NCI-H748 treated with DMSO at 0.1 percent for 48 hours (cell line): ENCODE data around the gene CECR2.

Experiments
- DNase-seq: peaks from one replicate; lab custom pipeline; 2025; lab: John Stamatoyannopoulos, UW

CECR2 gene

DNA sequence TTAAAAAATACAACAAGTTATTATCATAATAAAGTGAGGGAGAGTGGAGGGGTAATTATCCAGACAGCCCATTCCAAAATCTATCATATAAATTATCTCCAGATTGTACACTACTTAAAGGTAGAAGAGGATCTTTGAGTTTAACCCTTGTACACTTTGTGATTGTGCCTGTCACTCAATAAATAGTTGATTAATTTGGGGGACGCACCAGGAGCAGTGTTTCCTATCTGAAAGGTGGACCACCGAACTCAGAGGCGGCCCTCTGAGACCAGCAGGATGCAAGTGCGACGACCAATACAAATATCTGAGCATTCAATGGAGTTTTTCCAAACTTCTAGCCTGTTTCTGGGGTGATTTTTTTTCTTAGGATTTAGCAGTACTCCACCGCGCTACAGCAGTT is 1.1 kb upstream of the CECR2 start:
- peak; percentile 3 for DNase-seq

DNA sequence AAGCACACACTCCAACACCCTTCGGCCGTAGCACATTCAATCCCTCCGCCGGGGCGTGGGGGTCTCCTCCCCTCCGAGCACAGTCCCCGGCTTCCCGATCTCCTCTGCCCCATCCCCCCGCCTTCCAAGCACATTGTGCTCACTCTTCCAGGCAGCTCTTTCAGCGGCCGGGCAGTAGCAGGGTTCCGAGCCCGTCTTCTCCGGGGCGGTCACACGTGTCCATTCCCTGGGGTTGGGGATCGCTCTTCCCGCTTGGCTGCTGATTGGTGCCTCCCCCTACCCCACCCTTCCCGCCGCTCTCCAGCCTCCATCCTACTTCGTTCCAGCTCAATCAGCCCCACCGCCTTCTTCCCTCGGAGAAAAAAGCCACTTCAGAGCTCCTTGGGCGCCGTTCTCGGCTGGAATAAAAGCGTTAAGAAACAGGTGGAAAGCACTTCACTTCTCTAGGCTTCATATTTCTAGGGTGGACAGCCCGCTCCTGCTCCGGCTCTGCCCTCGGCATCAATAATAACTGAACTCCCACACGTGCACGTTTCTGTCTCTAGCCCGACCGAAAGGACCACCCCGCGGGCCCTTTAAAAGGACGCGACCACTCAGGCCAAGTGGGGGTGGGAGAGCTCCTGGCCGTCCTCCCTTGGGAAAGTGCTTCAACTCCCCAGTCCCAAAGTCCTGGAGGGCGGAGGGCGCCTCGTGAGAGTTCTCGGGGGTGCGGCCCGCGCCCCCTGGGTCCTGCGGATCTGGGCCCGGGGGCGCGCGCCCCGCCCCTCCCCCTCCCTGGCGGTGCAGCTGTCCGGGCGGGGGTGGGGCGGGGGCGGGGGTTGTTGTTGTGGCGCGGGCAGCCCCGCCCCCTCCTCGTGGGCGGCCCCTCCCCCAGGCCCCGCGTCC is 464 bp upstream of the CECR2 start:
- DNase-seq = peak; percentile 50

DNA sequence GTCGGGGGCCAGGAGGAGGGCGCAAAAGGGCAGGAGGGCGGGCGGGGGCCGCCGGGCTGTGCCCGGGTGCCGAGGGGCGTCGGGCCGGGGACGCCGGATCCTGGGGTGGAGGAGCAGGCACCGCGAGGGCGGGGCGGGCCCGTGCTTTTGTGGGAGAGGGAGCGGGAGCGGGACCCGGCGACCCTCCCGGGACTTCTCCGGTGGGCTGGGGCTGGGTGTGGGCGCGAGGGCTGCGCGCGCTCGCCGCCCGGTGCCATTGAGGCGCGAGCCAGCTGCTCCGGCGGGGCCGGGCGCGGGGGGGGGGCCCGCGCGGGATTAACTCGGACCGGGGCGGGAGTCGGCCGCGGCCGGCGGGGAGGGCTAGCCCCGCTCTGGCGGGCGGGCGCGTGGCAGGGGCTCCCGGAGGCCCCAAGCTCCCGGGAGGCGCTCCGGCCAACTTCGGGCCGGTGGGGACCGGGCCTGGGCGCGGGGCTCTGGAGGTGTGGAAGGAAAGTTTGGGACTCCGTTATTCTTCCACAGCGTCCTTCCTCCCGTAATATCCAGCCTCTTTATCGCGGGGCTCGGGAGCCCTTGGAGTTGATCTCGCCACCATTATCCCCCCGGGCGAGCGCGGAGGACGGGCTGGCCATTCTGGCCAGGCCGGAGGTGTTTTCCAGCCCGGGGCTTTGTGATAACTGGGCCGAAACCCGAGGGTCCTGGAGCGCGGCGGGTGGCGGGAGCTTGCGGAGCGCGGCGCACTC is 936 bp downstream of the CECR2 start:
- DNase-seq = no peak

DNA sequence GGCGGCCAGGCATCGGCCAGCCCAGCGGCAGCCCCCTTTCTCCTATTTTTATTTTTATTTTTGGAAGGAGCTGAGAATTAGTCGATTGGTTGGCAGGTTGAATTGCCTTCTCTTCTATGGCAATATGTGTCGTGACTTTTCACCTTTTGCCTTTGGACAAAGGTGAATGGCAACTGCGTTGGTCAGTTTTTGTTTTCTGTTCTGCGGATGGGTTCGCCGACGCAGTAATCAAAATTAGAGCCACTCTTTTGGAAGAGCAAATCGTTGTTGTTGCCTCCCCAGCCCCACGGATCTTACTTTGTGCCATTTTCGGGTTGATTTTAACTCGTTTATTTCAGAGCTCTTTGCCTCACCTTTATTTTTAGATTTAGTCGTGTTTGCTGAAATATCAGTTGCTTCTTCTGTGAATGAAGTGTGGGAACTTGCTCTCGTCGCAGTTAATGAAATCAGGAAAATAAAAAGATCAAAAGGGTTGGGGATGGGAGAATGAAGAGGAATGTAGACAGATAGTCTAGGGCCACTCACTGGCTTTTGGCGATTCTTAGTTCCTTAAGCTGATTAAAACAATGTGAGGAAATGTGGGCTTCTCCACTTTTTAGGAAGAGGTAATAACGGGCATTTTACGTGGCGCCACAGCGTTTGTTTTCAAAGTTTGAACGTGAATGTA is 1.6 kb downstream of the CECR2 start:
- no peak for DNase-seq

DNA sequence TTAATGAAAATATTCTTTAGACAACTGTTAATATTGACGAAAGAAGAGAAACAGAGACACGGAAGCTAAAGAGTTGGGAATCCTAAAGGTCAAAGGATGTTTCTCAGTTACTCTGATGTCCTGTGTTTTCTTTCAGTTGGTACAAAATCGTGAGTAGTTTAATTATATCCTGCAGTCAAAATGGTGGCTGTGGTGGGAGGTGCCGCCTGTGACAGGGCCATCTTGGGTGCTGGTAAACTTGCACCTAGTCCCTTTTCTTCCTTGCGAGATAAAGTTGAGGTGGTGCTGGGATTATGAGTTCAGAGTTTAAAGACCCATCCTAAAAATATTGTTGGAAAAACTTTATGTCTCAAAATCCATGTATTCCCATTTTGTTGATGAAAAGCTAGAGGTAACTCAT is 2.2 kb downstream of the CECR2 start:
- DNase-seq = no peak

DNA sequence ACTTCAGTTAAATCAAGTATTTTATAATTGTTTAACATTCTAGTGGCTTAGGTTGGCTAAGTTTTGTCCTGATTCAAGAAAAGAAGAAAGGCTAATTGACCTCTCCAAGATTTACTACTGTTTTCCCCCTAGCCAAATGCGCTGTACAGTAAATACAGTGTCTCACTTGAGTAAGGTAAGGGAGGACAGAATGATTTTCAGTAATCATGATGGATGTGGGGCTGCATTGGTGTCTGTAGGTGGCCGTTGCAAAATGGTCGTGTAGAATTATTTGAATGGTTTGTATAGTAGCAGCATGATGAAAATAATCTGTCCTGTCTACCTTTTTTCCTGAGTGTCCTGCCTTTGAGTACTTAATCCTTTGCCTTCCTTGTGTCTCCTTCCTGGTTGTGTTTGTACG is 4.6 kb downstream of the CECR2 start:
- DNase-seq = no peak

DNA sequence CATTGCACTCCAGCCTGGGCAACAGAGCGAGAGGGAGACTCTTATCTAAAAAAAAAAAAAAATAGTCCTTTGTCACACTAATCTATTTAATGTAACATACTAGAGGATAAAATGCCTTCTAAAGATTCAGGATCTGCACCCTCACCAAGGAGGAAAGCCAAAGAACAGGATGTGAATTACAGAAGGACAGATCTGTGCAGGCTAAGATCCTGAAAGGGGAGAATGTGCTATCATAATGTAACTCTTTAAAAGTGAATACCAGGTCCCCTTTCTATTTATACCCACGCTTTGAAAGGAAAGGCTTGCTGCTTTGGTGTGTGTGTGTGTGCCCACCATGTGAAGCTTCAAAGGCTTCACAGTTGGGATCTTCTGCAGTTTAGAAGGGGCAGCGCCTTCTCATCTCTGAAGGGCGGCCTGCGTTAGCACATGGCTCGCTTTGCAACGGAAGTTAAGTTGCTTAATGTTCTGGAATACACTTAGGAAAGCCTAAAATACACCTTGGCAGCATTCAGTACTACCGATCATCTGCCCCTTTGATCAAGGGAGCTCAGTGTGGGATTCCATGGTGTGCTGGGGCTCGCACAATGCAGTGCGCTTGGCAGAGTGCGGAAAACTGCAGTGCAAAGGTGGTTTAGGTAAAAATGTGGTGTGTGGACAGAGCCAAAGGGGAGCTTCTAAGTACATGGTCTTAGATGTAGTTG is 6.8 kb downstream of the CECR2 start:
- no peak for DNase-seq

DNA sequence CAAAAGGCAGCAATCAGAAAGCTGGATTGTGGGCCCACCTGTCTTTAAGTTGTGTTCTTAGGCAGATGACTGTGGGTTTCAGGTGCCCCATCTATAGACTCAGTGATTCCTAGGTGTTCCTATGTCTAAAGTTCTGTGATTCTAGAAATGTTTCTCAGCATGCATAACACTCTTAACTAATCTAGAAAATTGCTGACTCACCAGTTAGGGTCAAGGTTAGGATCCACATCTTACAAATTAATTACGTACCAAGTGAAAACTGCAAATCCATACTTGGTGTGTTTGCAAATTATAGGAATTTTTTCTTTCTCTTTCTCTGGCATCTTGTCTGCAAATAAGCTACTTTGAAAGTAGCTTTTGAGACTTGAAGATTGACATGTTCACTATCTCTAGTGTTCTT is 7.7 kb downstream of the CECR2 start:
- no peak for DNase-seq

DNA sequence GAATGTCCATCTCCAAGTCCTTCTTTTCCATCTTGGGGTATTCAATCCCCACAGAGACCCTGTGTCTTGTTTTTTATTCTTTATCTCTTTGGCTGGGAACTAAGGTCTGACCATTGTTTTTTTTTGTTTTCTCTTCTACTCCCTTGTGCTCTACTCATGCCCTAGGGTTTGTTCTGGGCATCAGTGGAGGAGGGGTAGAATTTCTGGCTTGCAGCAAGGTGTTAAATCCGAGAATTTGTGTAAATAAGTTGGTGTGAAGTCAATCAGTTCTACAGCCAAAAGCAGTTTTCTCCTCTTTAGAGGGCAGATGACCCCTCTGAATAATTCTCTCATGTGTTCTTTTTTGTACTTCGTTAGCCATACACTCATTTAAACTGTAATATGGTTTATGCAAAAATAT is 10.7 kb downstream of the CECR2 start:
- DNase-seq = no peak

DNA sequence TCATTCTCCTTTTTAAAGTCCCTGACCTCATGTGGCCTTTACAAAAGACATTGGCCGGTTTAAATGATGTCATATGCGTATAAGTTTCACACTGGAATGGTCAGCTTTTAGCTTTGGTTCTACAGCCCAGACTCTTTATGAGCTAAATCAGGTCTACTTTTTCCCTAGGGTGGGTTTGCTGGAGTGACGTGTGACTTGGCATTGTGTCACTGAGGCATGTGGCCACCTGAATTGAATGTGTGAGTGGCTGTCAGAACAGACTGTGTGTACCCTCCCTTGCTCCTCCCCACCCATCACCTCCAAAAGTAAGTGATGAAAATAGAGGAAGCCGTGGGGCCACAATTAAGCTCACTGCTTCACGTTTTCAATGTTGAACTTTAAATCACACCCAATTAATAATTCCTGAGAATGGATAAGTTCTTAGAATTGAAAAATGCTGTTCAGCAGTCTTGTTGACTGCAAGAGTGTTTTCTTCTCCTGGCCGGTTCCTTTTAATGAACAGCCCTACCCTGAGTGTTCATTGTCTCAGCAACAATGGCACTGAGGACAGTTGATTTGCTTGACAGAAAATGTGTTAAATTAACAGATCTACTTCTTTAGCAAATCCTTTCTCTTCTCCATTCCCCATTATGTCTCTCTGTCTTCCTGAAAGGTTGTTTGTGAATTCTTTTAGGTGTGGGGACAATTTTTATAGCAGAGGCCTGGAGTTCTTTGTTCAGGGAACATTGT is 11.3 kb downstream of the CECR2 start:
- DNase-seq = no peak

DNA sequence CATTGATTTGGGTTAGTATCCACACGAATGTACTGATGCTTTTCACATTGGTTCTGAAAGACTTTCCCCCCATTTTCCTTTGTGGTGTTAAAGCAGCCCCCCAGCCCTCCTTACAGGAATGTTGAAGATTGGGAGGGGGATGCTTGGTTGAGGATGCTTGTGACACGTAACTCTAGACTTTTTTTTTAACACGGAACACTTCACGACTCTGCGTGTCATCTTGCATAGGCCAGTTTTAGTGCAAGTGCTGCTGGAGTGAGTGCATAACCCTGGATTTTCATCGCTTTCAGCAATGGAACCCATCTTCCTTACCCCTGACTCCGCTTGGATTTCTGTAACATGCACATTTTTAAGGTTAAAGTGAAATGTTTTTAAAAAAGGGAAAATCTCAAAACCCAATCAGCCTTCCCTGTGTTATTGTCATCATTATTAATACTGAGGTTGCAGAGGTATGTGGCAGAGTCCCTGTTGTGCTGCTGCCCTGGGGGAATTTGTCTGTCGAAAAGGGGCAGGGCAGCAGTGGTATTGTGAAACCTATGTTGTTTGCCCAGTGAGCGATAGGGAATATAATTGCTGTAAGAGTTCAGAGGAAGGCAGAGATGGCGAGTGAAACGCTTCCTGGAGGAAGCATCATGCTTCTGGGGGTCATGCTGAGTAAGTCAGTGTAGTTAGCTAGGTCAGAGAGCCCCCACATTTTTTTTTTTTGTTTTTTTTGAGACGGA is 12.1 kb downstream of the CECR2 start:
- no peak for DNase-seq

DNA sequence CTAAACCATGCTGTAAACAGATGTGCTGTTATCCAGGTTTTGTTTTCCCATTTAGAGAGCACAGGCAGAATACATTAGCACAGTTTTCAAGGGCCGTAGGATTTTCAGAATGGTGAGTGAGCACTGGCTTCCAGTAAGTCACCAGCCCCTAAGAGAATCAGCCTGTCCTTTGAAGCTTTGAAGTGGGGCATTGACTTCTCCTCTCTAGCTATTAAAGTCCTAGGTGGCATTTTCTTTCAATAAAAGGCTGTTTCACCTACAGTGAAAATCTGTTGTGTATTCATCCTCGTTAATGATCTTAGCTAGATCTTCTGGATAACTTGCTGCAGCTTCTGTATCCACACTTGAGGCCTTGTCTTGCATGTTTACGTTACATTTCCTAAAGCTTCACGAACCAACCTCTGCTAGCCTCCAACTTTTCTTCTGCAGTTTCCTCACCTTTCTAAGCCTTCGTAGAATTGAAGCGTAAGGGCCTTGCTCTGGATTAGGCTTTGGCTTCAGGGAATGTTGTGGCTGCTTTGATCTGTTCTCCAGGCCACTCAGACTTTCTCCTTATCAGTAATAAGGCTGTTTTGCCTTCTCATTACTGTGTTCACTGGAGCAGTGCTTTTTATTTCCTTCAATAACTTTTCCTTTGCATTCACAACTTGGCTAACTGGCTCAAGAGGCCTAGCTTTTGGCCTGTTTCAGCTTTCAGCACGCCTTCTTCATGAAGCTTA is 15.5 kb downstream of the CECR2 start:
- no peak for DNase-seq

DNA sequence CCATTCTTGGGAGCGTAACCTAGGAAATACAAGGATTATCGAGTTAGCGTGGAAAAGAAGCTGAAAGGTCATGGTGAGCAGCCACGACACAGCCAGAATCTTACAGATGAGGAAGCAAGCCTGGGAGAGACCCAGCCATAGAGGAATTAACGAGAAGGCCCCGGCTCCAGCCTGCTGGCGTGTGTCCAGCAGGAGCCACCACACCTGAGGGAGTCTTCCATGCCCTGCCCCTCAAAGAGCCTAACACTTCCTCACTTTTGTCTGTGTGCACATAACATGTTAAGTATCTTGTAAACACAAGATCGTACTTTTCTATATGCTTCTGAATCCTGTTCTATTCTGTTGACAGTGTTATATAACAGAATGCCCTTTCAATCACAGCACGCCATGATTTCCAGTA is 18.1 kb downstream of the CECR2 start:
- no peak for DNase-seq

DNA sequence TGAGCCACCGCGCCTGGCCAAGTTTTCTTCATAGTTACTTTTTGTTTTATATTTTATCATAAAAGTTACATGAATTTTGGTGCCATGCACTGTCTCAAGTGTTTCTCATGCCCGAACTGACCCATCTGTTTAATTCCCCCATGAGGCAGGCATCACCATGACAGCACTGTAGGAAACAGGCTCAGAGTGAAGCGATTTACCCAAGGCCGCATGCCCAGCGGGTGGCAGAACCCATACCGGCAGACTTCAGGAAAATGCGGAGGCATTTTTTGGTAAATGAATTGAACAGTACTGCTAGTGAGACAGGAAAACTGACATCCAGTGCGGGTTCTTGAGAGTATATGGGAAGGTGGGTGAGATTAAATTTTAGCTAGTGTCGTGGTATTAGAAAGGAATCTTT is 19.0 kb downstream of the CECR2 start:
- DNase-seq = no peak

DNA sequence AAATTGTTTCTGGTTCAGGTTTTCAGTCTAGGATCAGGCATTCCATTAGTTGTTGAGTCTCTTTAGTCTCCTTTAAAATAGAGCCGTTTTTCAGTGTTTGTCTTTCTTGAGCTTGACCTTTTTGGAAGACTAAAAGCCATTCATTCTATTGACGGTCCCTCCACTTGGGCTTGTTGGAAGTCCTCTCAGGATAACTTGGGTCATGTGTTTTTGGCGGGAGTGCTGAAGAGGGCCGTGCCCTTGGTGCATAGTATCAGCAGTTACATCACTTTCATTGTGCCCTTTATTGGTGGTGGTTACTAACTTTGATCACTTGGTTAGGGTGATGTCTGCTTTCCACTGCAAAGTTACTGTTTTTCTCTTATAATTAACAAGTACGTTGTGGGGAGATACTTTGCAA is 20.8 kb downstream of the CECR2 start:
- DNase-seq = no peak

DNA sequence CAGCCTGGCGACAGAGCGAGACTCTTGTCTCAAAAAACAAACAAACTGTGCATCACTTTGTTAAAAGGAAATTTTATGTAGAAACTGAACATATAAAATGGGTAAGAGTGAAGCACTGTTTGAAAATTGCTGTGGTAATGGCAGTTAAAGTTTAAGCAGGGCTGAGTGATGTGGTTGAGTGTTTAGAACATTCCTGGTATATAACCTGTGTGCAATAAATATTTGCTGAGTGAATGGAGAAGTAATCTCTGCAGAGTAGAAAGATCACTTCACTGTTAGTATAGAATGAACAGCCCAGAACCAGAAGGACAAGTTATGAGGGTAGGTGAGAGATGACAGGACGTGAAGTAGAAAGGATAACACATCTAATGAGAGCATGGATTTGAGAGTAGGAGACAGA is 27.3 kb downstream of the CECR2 start:
- DNase-seq = no peak

DNA sequence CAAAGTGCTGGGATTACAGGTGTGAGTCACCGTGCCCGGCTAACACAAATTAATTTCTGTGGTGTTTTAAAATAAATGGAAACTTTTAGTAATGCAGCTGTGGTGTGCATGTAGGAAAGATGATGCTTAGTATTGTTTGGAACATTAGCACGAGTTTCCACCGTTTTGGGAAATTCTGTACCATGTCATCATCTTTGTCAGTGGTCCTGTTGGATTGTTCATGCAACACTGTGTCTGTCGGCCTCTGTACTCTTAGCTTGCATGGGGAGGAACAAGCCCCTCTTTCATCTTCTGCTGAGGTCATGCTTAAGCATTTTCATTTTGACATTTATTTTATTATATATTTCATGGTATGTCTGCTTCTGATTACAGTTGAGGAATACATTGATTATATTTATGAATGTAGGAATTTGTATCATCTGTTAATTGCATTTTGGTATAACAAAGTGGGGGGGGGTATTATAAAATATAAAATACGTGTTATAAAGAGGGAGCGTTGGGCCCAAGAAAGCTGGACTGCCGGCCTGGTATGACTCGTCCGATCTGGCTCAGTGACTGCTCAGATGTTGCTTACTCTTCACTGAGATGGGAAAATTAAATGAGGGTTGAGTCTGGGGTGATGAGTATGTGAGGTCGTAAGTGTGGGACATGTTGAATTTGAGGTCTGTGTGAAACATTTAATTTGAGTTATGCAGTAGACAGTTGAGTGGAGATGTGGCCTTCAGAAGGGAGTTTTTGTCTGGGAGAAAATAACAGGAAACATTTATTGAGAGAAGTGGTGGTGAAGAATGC is 28.7 kb downstream of the CECR2 start:
- DNase-seq = no peak

DNA sequence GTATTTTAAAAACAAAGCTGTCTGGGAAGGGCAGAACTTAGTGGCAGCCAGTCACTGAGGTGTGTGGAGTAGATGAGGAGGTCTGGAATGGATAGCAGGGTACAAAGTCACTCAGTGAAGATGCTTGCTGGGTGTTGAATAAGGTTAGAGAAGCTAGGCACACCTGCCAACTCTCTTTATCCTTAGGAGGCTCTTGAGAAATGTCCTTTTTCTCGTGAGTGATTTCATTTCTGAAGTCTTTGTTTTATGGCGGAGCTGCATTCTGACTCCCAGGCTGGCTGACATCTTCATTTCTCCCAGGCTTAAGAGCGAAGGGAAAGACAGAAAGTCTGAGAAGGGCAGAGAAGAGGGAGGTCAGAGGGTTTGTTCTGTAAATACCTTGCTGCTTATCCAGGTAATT is 31.0 kb downstream of the CECR2 start:
- no peak for DNase-seq

DNA sequence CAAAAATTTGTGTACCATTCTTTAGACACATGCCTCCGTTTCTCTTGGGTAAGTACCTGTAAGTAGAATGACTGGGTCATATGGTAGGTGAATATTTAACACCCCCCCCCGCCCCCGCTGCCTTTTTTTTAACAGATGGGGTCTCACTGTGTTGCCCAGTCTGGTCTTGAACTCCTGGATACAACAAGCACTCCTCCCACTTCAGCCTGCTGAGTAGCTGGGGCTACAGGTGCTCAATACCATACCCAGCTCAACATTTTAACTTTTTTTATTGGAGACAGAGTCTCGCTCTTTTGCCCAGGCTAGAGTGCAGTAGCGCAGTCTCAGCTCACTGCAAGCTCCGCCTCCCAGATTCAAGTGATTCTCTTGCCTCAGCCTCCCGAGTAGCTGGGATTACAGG is 32.5 kb downstream of the CECR2 start:
- no peak for DNase-seq

DNA sequence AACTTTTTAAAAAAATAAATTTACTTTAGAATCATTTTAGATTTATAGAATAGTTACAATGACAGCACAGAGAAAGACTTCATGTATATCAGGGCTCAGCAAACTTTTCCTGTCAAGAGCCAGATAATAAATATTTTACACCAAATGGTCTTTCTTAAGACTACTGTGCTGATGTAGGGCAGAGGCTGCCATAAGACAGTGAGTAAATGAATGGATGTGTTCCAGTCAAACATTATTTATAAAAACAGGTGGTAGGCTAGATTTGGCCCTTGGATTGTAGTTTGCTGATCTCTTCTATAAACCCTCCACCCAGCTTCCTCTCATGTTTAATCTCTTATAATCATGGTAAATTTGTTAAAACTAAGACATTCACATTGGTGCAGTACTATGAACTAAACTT is 33.0 kb downstream of the CECR2 start:
- DNase-seq = no peak
